ENCODE measurements around the gene EPHB3.

Gene EPHB3

GRCh38 chr3:184593928-184594303 is 32.3 kb downstream of the EPHB3 start:
- intact Hi-C loops (cut with DNase I), result no loop called here

GRCh38 chr3:184594371-184595001 is 32.9 kb downstream of the EPHB3 start:
- intact Hi-C loops (cut with DNase I), result no loop called here
- peak in 3 of 10 donors; percentile 29 to 50 (median 34) for DNase-seq

More at GRCh38 chr3:184593928-184594303, 32.3 kb downstream of the EPHB3 start:
- DNase-seq, result peak in 2 of 10 donors; percentile 33 to 49

GRCh38 chr3:184595726-184596125 is 34.1 kb downstream of the EPHB3 start:
- intact Hi-C loops (cut with DNase I), result no loop called here
- DNase-seq, result peak in 3 of 10 donors; percentile 55 to 83 (median 81)

- peak in 3 of 10 donors; percentile 15 to 36 (median 18) for DNase-seq
- intact Hi-C loops (cut with DNase I), result no loop called here
Measured at GRCh38 chr3:184596233-184596632, 34.6 kb downstream of the EPHB3 start.

- intact Hi-C loops (cut with DNase I), result no loop called here
- DNase-seq, result peak in 3 of 10 donors; percentile 12 to 67 (median 58)
Measured at GRCh38 chr3:184596886-184597575, 35.4 kb downstream of the EPHB3 start.

GRCh38 chr3:184597829-184598573 is 36.4 kb downstream of the EPHB3 start:
- intact Hi-C loops (cut with DNase I), result no loop called here
- DNase-seq, result peak in 5 of 10 donors; percentile 26 to 87 (median 74)

- intact Hi-C loops (cut with DNase I), result no loop called here
- peak in 2 of 10 donors; percentile 39 to 54 for DNase-seq
Measured at GRCh38 chr3:184598574-184598927, 37.0 kb downstream of the EPHB3 start.

- DNase-seq, result peak in 3 of 10 donors; percentile 23 to 40 (median 32)
- intact Hi-C loops (cut with DNase I), result no loop called here
Measured at GRCh38 chr3:184599143-184599542, 37.6 kb downstream of the EPHB3 start.

- peak in 2 of 10 donors; percentile 40 to 57 for DNase-seq
- intact Hi-C loops (cut with DNase I), result no loop called here
Measured at GRCh38 chr3:184600685-184601377, 39.2 kb downstream of the EPHB3 start.

- intact Hi-C loops (cut with DNase I), result no loop called here
Measured at GRCh38 chr3:184601576-184602371, 40.2 kb downstream of the EPHB3 start.

GRCh38 chr3:184602372-184603150 is 41.0 kb downstream of the EPHB3 start:
- DNase-seq, result peak in 3 of 10 donors; percentile 50 to 74 (median 64)
- intact Hi-C loops (cut with DNase I), result no loop called here

More at GRCh38 chr3:184601576-184602371, 40.2 kb downstream of the EPHB3 start:
- peak in 3 of 10 donors; percentile 20 to 72 (median 70) for DNase-seq

GRCh38 chr3:184603151-184604030 is 41.8 kb downstream of the EPHB3 start:
- peak in 2 of 10 donors; percentile 40 to 46 for DNase-seq
- intact Hi-C loops (cut with DNase I), result no loop called here

GRCh38 chr3:184604039-184604601 is 42.5 kb downstream of the EPHB3 start:
- DNase-seq, result peak in 2 of 10 donors; percentile 82 to 84
- intact Hi-C loops (cut with DNase I), result no loop called here

- intact Hi-C loops (cut with DNase I), result no loop called here
- peak in 2 of 10 donors; percentile 38 to 53 for DNase-seq
Measured at GRCh38 chr3:184604615-184605290, 43.2 kb downstream of the EPHB3 start.

GRCh38 chr3:184608209-184608608 is 46.6 kb downstream of the EPHB3 start:
- peak in 3 of 10 donors; percentile 11 to 21 (median 17) for DNase-seq
- intact Hi-C loops (cut with DNase I), result no loop called here

- intact Hi-C loops (cut with DNase I), result no loop called here
- peak in 3 of 10 donors; percentile 39 to 82 (median 63) for DNase-seq
Measured at GRCh38 chr3:184609476-184610244, 48.1 kb downstream of the EPHB3 start.

All from posterior cingulate gyrus (tissue), 11 donors.